DND-41 (cell line): ENCODE measurements around the gene PRMT3.
A peak's percentile ranks its signal among the peaks of the same experiment; 100 is the strongest.

Experiments
- ATAC-seq: fragments of 200-7000 bp; cut with Tn5 transposase; 3 replicates; pipeline ENCODE4 v1.9.1; 2021; ENCODE audit warnings: low read depth; ENCODE audit not compliant: insufficient read depth
- DNase-seq: peaks from one replicate; pipeline ENCODE4 v3.0.0-alpha.2; 2020
- H2AFZ ChIP-seq: 2 replicates; pipeline ENCODE4 v1.6.0; 2012; ENCODE audit warnings: low read depth, low read length
- H3K27ac ChIP-seq: 2 replicates; pipeline ENCODE4 v1.5.1; 2012; ENCODE audit warnings: low read length, inconsistent platforms
- H3K27me3 ChIP-seq: fragments of 200-600 bp; sonication (generic); 2 replicates; pipeline ENCODE4 v1.6.0; 2012; ENCODE audit warnings: low read length, mild to moderate bottlenecking, inconsistent platforms; ENCODE audit not compliant: insufficient read depth, poor library complexity
- H3K36me3 ChIP-seq: 2 replicates; pipeline ENCODE4 v1.5.1; 2012; ENCODE audit warnings: low read length, inconsistent platforms; ENCODE audit not compliant: insufficient read depth
- H3K4me1 ChIP-seq: 2 replicates; pipeline ENCODE4 v1.5.1; 2012; ENCODE audit warnings: mild to moderate bottlenecking, low read length; ENCODE audit not compliant: insufficient read depth
- H3K4me2 ChIP-seq: 2 replicates; pipeline ENCODE4 v1.6.0; 2012; ENCODE audit warnings: mild to moderate bottlenecking, moderate library complexity, low read length, inconsistent platforms; ENCODE audit not compliant: insufficient read depth
- H3K4me3 ChIP-seq, 2 experiments: fragments of 200-600 bp in 1 of 2; shearing (Covaris generic) in 1 of 2; 2 replicates each; pipeline ENCODE4 v1.5.1; 2012 to 2016; ENCODE audit warnings: inconsistent platforms in 2 of 2, low read length in 2 of 2, mild to moderate bottlenecking in 2 of 2, low read depth in 1 of 2, moderate library complexity in 1 of 2
- H3K79me2 ChIP-seq: 2 replicates; pipeline ENCODE4 v1.6.0; 2012; ENCODE audit warnings: low read length, inconsistent platforms; ENCODE audit not compliant: insufficient read depth
- H3K9ac ChIP-seq: 2 replicates; pipeline ENCODE4 v1.6.0; 2012; ENCODE audit warnings: low read depth, mild to moderate bottlenecking, inconsistent platforms, low read length, moderate library complexity
- H3K9me3 ChIP-seq: 2 replicates; pipeline ENCODE4 v1.5.1; 2012; ENCODE audit warnings: low read length, moderate library complexity, mild to moderate bottlenecking, inconsistent platforms; ENCODE audit not compliant: insufficient read depth, severe bottlenecking
- H4K20me1 ChIP-seq: 2 replicates; pipeline ENCODE4 v1.6.0; 2012; ENCODE audit warnings: low read length; ENCODE audit not compliant: insufficient read depth
- EZH2 ChIP-seq: IDR thresholded peaks from 3 replicates; pipeline ENCODE4 v1.6.1; 2012; ENCODE audit warnings: borderline replicate concordance, low read depth, mild to moderate bottlenecking, moderate library complexity, low read length, inconsistent platforms; ENCODE audit not compliant: severe bottlenecking
- TF ChIP-seq, protein P1 (sequence below): IDR thresholded peaks from 2 replicates; pipeline ENCODE4 v1.5.1; 2012; ENCODE audit warnings: borderline replicate concordance, low read length, moderate library complexity, mild to moderate bottlenecking; ENCODE audit not compliant: poor library complexity, severe bottlenecking; ENCODE audit errors: extremely low read depth

Gene PRMT3

DNA sequence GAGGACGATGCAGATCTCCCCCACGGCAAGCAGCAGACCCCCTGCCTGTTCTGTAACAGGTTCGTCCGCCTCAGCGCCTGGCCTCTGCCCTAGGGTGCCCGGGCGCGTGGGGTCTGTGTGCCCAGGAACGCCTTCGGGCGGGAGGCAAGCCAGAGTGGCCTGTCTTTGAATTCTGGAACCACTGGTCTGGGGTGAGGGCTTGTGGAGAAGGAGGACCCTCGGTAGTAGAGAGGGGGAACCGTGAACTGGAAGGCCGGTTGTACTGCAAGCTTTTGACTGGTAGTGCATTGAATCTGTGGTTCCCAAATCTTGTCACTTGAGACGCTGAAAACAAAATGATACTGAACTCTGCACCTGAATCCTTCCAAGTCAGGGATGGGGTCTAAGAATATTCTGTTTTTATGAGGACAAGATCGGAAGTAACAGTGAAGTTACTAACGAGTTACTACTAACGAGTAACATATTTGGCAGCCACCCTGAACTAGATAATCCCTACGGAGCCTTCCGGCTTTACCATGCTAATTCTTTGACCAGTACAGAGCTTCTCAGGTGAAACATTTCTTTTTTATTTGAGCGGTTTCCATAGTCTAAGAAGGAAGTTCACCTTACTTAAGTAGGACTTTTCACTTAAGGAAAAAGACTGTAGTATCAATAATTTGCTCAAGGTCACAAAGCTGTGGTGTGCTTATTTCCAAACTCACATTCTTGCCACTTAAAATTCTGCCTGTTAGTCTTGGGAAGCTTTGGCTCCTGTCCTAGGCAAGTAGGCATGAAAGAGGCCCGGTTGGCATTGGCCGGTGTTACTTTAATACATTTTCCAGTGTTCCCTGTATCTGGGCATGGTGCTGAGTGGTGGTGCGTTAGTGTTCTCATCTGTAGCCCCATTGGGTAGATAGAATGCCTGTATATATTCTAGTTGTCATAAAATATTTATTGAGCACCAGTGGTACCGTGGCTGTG is 860 bp downstream of the PRMT3 start:
- no peaks in the 10 kb centered on the region for H3K9me3 ChIP-seq
- H3K4me2 ChIP-seq = peak overlapping the region; percentile 84
- H2AFZ ChIP-seq = peak overlapping the region; percentile 78
- peak; percentile 40 for DNase-seq
- H4K20me1 ChIP-seq = no peaks in the 10 kb centered on the region
- TF ChIP-seq EZH2 = no peak
- TF ChIP-seq, protein P1, sequence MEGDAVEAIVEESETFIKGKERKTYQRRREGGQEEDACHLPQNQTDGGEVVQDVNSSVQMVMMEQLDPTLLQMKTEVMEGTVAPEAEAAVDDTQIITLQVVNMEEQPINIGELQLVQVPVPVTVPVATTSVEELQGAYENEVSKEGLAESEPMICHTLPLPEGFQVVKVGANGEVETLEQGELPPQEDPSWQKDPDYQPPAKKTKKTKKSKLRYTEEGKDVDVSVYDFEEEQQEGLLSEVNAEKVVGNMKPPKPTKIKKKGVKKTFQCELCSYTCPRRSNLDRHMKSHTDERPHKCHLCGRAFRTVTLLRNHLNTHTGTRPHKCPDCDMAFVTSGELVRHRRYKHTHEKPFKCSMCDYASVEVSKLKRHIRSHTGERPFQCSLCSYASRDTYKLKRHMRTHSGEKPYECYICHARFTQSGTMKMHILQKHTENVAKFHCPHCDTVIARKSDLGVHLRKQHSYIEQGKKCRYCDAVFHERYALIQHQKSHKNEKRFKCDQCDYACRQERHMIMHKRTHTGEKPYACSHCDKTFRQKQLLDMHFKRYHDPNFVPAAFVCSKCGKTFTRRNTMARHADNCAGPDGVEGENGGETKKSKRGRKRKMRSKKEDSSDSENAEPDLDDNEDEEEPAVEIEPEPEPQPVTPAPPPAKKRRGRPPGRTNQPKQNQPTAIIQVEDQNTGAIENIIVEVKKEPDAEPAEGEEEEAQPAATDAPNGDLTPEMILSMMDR = no peak
- ATAC-seq = peak; percentile 28
- peaks cover 23% of the 10 kb centered on the region; the same call in 1 of the 2 replicates for H3K36me3 ChIP-seq
- H3K27me3 ChIP-seq = no peaks in the 10 kb centered on the region
- H3K4me1 ChIP-seq = peaks cover 28% of the 10 kb centered on the region
- peak overlapping the region; percentile 31 to 79 for H3K4me3 ChIP-seq
- H3K79me2 ChIP-seq = peaks cover 25% of the 10 kb centered on the region
- peak overlapping the region; percentile 85 for H3K27ac ChIP-seq
- peak overlapping the region; percentile 90 for H3K9ac ChIP-seq

DNA sequence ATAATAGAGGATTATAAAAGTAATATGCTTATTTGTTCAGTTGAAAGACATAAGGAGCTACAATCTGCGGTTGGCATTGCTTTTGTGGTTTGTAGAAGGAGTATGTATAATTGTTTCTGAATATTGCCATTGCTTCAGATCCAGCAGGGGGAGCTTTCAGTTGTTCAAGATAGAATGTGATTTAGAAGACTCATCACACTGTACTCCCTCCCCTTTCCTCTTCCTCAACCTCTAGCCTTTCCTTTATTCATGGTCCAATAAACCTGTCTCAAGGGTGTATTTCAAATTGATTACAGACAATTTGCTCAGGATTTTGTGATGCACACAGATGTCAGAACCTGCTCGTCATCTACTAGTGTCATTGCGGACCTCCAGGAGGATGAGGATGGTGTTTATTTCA is 9.8 kb downstream of the PRMT3 start:
- H3K36me3 ChIP-seq = peaks cover 81% of the 10 kb centered on the region
- ATAC-seq (peak; percentile 96), DNase-seq (peak; percentile 29)
- no peak overlapping the region; the same call in 1 of the 2 replicates for H3K4me2 ChIP-seq
- no peak overlapping the region for H2AFZ ChIP-seq
- H3K27ac ChIP-seq = no peak overlapping the region
- H3K9me3 ChIP-seq = no peaks in the 10 kb centered on the region
- TF ChIP-seq, protein P1 = peak; percentile 71
- no peak for TF ChIP-seq EZH2
- H4K20me1 ChIP-seq = no peaks in the 10 kb centered on the region; the same call in 1 of the 2 replicates
- H3K4me1 ChIP-seq = 0 out of 2 replicates have a peak, but pooled peaks cover 2% of the 10 kb centered on the region
- no peak overlapping the region for H3K4me3 ChIP-seq
- H3K27me3 ChIP-seq = no peaks in the 10 kb centered on the region
- peaks cover 9% of the 10 kb centered on the region for H3K79me2 ChIP-seq
- H3K9ac ChIP-seq = no peak overlapping the region

DNA sequence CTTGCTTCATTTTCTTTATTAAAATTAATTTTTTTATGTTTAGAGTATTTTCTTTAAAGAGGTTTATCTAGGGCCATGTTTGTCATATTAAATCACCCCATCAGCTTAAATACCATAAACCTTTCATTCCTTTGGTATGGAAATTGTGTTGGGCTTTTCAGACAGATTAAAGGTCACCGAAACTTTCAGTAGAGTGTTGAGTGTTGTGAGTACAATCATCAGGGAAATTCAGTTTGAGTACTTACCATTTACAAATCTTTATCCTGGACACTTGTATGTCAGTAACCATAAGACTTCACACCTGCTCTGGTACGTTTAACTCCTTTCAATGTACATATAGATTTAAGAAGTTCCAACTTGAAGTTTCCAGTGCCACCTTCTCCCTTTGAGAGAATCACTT is 12.0 kb downstream of the PRMT3 start:
- no peak for ATAC-seq
- H3K27ac ChIP-seq = no peak overlapping the region
- no peak for DNase-seq
- no peaks in the 10 kb centered on the region for H3K9me3 ChIP-seq
- H2AFZ ChIP-seq = no peak overlapping the region
- TF ChIP-seq, protein P1 = no peak
- no peak for TF ChIP-seq EZH2
- H3K79me2 ChIP-seq = peaks cover 9% of the 10 kb centered on the region
- 0 out of 2 replicates have a peak, but pooled peaks cover 2% of the 10 kb centered on the region for H3K4me1 ChIP-seq
- H3K36me3 ChIP-seq = peaks cover 80% of the 10 kb centered on the region
- no peaks in the 10 kb centered on the region; the same call in 1 of the 2 replicates for H4K20me1 ChIP-seq
- H3K27me3 ChIP-seq = no peaks in the 10 kb centered on the region
- H3K4me2 ChIP-seq = no peak overlapping the region
- H3K9ac ChIP-seq = no peak overlapping the region
- H3K4me3 ChIP-seq = no peak overlapping the region
